Trophoblast cell (in vitro differentiated cells and primary cell): Measurements from ENCODE around the gene LIPC.
A peak's percentile ranks its signal among the peaks of the same experiment; 100 is the strongest.

ENCODE experiments used
- DNase-seq, 2 donors: peaks; one replicate each; pipeline ENCODE4 v3.0.0-alpha.2; 2016
- H2AFZ ChIP-seq: 2 replicates; pipeline ENCODE4 v1.6.1; 2013; ENCODE audit warnings: low read length, moderate library complexity, mild to moderate bottlenecking; ENCODE audit not compliant: insufficient read depth, poor library complexity
- H2AK5ac ChIP-seq: 2 replicates; pipeline ENCODE4 v1.6.1; 2013; ENCODE audit warnings: mild to moderate bottlenecking, low read length
- H2BK120ac ChIP-seq: 2 replicates; pipeline ENCODE4 v1.6.1; 2013; ENCODE audit warnings: low read length, mild to moderate bottlenecking, moderate library complexity; ENCODE audit not compliant: insufficient read depth, poor library complexity
- H2BK12ac ChIP-seq: 2 replicates; pipeline ENCODE4 v1.6.1; 2013; ENCODE audit warnings: mild to moderate bottlenecking, low read length, moderate library complexity
- H2BK5ac ChIP-seq: 2 replicates; pipeline ENCODE4 v1.6.1; 2013; ENCODE audit warnings: low read length, low read depth, moderate library complexity, mild to moderate bottlenecking; ENCODE audit not compliant: poor library complexity
- H3K14ac ChIP-seq: 2 replicates; pipeline ENCODE4 v1.6.1; 2013; ENCODE audit warnings: mild to moderate bottlenecking, low read length
- H3K18ac ChIP-seq: 2 replicates; pipeline ENCODE4 v1.6.1; 2013; ENCODE audit warnings: mild to moderate bottlenecking, low read length
- H3K23ac ChIP-seq: 2 replicates; pipeline ENCODE4 v1.6.1; 2013; ENCODE audit warnings: low read length
- H3K27ac ChIP-seq: 2 replicates; pipeline ENCODE4 v1.5.1; 2013; ENCODE audit warnings: low read depth, mild to moderate bottlenecking, inconsistent platforms, low read length, moderate library complexity
- H3K27me3 ChIP-seq: 2 replicates; pipeline ENCODE4 v1.6.1; 2013; ENCODE audit warnings: inconsistent platforms, mild to moderate bottlenecking, low read length, moderate library complexity; ENCODE audit not compliant: insufficient read depth
- H3K36me3 ChIP-seq, 2 experiments: 1 replicate in 1 of 2; 2 replicates in 1 of 2; pipeline ENCODE4 v1.6.1; 2013; ENCODE audit warnings: low read length in 2 of 2, mild to moderate bottlenecking in 2 of 2, moderate library complexity in 1 of 2; ENCODE audit not compliant: insufficient read depth in 2 of 2, control insufficient read depth in 1 of 2
- H3K4ac ChIP-seq: 2 replicates; pipeline ENCODE4 v1.6.1; 2013; ENCODE audit warnings: low read depth, mild to moderate bottlenecking, low read length, moderate library complexity
- H3K4me1 ChIP-seq, 2 experiments: 1 replicate in 1 of 2; 2 replicates in 1 of 2; pipeline ENCODE4 v1.6.1; 2013; ENCODE audit warnings: low read length in 2 of 2, mild to moderate bottlenecking in 2 of 2, moderate library complexity in 1 of 2; ENCODE audit not compliant: insufficient read depth in 2 of 2, control insufficient read depth in 1 of 2
- H3K4me2 ChIP-seq: 2 replicates; pipeline ENCODE4 v1.6.1; 2013; ENCODE audit warnings: inconsistent platforms, mild to moderate bottlenecking, low read length, moderate library complexity
- H3K4me3 ChIP-seq: 2 replicates; pipeline ENCODE4 v1.5.1; 2013; ENCODE audit warnings: mild to moderate bottlenecking, low read depth, low read length, inconsistent platforms
- H3K79me1 ChIP-seq: one replicate; pipeline ENCODE4 v1.6.1; 2013; ENCODE audit warnings: low read length
- H3K79me2 ChIP-seq: 2 replicates; pipeline ENCODE4 v1.6.1; 2013; ENCODE audit warnings: low read length, mild to moderate bottlenecking; ENCODE audit not compliant: control insufficient read depth, insufficient read depth, poor library complexity
- H3K9ac ChIP-seq: 2 replicates; pipeline ENCODE4 v1.6.1; 2013; ENCODE audit warnings: mild to moderate bottlenecking, low read length
- H3K9me3 ChIP-seq: 2 replicates; pipeline ENCODE4 v1.6.1; 2013; ENCODE audit warnings: low read depth, mild to moderate bottlenecking, control low read depth, inconsistent platforms, low read length; ENCODE audit not compliant: insufficient read depth
- H4K12ac ChIP-seq: 2 replicates; pipeline ENCODE4 v1.6.1; 2013; ENCODE audit warnings: low read depth, mild to moderate bottlenecking, low read length, moderate library complexity
- H4K8ac ChIP-seq: 2 replicates; pipeline ENCODE4 v1.6.1; 2013; ENCODE audit warnings: low read depth, mild to moderate bottlenecking, low read length, moderate library complexity
- H4K91ac ChIP-seq: one replicate; pipeline ENCODE4 v1.6.1; 2013; ENCODE audit warnings: low read depth, mild to moderate bottlenecking, low read length, moderate library complexity
- WGBS: extraction: QIAGEN DNeasy Blood & Tissue Kit; methylation state at CpG from one replicate; pipeline ENCODE4 v1.1.7; 2013; ENCODE audit warnings: missing lambda C conversion rate; ENCODE audit not compliant: insufficient read length, insufficient coverage; ENCODE audit errors: extremely low coverage; 5-methylcytosine and 5-hydroxymethylcytosine counted together

Gene LIPC

DNA sequence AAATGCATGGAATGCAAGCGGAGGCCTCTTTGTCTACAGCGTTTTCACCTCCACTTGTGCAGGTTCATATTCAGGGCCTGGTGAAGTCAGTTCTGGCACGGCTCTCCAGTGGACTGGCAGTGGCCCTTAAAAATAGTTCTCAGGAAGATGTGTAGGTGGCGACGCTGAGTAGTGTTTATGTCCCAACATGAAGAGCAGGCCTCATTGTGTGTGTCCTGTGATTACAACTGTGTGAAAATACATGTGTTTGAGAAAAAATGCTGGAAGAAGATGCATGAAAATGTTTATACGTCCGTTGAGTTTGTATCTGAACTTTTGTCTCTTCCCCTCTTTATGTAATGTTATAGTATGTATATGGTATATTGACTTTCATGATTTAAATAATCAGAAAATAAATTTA, 7.2 kb downstream of the LIPC start:
- Histone ChIP-seq H4K91ac (peak overlapping the region; percentile 66), H3K14ac (no peak overlapping the region), H3K4me1 (peaks cover 23 to 30% of the 10 kb centered on the region in 2 experiments), H3K18ac (no peak overlapping the region), H3K36me3 (no peaks in the 10 kb centered on the region), H3K4me2 (no peak overlapping the region), H3K27me3 (no peaks in the 10 kb centered on the region), H2AFZ (no peak overlapping the region), H4K12ac (no peak overlapping the region), H3K9ac (no peak overlapping the region), H3K9me3 (no peaks in the 10 kb centered on the region), H2AK5ac (no peak overlapping the region), H3K23ac (no peak overlapping the region), H3K27ac (no peak overlapping the region), H4K8ac (peak overlapping the region; percentile 12), H2BK5ac (no peak overlapping the region), H3K4ac (no peak overlapping the region), H3K79me2 (no peaks in the 10 kb centered on the region), H3K79me1 (peaks cover 19% of the 10 kb centered on the region), H2BK12ac (peak overlapping the region; percentile 72), H2BK120ac (peak overlapping the region; percentile 2), H3K4me3 (no peak overlapping the region)
- peak; percentile 54 to 69 for DNase-seq
- no CpG with 5 or more reads among the region's 7 CpGs for WGBS

DNA sequence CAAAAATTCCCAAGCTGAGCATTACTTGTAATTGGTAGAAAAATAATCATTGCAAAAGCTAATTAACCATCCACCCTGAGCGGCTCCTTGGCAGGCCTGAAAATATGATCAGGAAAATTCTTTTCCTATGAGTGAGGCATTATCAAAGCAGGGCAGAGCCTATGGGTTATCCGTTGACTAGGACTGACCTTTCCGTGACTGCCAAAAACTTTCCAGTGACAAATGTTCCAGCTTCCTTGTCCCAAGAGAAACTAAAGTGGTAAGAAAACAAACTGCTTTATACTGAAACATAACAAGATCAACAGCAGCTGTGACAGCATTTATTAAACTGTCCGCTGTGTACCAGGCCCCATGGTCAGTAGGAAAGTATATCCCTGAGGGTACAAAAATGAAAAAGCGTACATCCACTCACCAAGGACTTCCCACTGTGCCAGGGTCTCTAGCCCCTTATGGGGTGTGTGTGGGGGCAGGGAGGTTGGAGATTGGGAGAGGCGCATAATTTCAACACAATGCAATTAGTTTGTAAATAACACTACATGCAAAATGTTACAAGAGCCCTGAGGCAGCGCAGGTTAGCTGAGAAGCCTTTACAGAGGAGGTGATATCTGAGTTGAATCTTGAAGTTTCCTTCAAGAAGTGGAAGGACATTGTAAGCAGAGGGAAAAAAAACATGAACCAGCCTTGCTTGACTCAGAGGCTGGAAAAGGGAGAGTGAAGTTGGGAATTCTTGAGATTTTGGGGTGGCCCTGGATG, 8.5 kb downstream of the LIPC start:
- peak; percentile 39 to 72 for DNase-seq
- peak overlapping the region; percentile 43 for H4K8ac ChIP-seq
- peak overlapping the region; percentile 85 for H3K27ac ChIP-seq
- H3K27me3 ChIP-seq = no peaks in the 10 kb centered on the region
- no peak overlapping the region for H3K4ac ChIP-seq
- no peaks in the 10 kb centered on the region for H3K36me3 ChIP-seq
- no peak overlapping the region for H3K4me3 ChIP-seq
- H3K9me3 ChIP-seq = no peaks in the 10 kb centered on the region
- H2BK12ac ChIP-seq = peak overlapping the region; percentile 38
- peak overlapping the region; percentile 39 for H2AK5ac ChIP-seq
- no peak overlapping the region for H3K23ac ChIP-seq
- no peak overlapping the region for H2AFZ ChIP-seq
- H3K79me1 ChIP-seq = peaks cover 23% of the 10 kb centered on the region
- H4K91ac ChIP-seq = peak overlapping the region; percentile 83
- WGBS = no CpG with 5 or more reads among the region's 7 CpGs
- H4K12ac ChIP-seq = no peak overlapping the region
- peaks cover 28 to 38% of the 10 kb centered on the region in 2 experiments for H3K4me1 ChIP-seq
- peak overlapping the region; percentile 8 for H3K4me2 ChIP-seq
- H3K79me2 ChIP-seq = no peaks in the 10 kb centered on the region
- H2BK5ac ChIP-seq = peak overlapping the region; percentile 80
- H3K14ac ChIP-seq = peak overlapping the region; percentile 53
- H3K18ac ChIP-seq = no peak overlapping the region
- no peak overlapping the region for H3K9ac ChIP-seq
- peak overlapping the region; percentile 81 for H2BK120ac ChIP-seq

DNA sequence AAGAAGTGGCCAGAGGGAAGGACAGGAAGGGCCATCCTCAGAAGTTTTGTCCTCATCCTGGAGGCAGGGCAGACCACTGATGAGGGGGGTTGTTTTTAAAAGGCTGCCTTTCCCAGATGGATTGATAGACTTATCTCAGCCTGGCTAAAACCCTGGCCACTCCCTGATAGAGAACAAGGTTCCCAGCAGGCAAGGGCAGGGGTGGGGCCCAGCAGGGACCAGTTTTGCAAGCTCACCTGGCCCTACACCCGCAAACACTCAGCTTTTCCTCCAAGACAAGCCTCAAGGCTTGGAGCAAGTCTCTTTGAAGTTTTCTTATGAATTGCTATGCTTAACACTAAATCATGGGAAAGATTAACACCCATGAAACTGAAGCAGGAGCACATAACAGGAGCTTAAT, 9.1 kb downstream of the LIPC start:
- H2BK120ac ChIP-seq = peak overlapping the region; percentile 57
- H3K4me2 ChIP-seq = peak overlapping the region; percentile 8
- H3K9me3 ChIP-seq = no peaks in the 10 kb centered on the region
- no peaks in the 10 kb centered on the region for H3K27me3 ChIP-seq
- H3K4me1 ChIP-seq = peaks cover 30 to 38% of the 10 kb centered on the region in 2 experiments
- no peak overlapping the region for H3K23ac ChIP-seq
- peak overlapping the region; percentile 43 for H4K8ac ChIP-seq
- peaks cover 23% of the 10 kb centered on the region for H3K79me1 ChIP-seq
- peak overlapping the region; percentile 53 for H3K14ac ChIP-seq
- peak overlapping the region; percentile 80 for H2BK5ac ChIP-seq
- no peak overlapping the region for H4K12ac ChIP-seq
- H4K91ac ChIP-seq = peak overlapping the region; percentile 64
- H2AK5ac ChIP-seq = no peak overlapping the region
- H3K18ac ChIP-seq = no peak overlapping the region
- no peaks in the 10 kb centered on the region for H3K36me3 ChIP-seq
- H2AFZ ChIP-seq = no peak overlapping the region
- H3K4ac ChIP-seq = no peak overlapping the region
- peak overlapping the region; percentile 38 for H2BK12ac ChIP-seq
- H3K79me2 ChIP-seq = no peaks in the 10 kb centered on the region
- peak overlapping the region; percentile 85 for H3K27ac ChIP-seq
- peak; percentile 76 to 77 for DNase-seq
- H3K9ac ChIP-seq = no peak overlapping the region
- H3K4me3 ChIP-seq = peak overlapping the region; percentile 8
- no CpG with 5 or more reads among the region's 1 CpG for WGBS

DNA sequence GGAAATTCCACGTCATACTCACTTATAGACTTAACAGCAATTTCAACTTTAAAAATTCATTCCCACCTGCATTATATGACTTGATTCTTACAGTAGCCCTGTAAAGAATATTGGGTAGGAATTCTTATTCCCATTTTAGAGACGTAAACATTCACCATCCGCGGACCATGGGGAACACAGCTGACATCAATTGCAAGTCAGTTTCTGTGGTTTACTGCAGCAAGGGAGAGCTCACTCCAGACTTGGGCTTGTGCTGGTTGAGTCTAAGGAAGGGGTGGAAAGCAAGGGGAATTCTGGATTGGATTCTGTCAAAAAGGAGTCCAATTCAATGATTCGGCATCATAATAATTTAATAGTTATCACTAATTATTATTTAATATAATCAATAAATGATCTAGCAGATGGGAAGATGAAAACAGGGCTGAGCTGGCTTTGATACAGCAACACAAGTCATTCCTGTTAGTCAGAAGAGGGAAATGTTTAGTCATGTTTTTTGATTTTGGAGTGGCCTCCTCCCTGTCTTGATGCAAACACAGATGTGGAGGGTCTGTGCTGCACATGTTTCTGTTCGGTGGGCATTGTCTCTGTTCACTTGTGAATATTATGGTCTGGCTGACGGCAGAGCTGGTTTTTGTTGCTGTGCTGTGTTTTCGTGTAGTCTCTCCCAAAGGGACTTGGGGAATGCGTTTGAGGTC, 9.7 kb downstream of the LIPC start:
- no peak overlapping the region for H2AK5ac ChIP-seq
- peak overlapping the region; percentile 37 for H2BK12ac ChIP-seq
- peak overlapping the region; percentile 9 for H3K18ac ChIP-seq
- no peak overlapping the region for H2BK120ac ChIP-seq
- no peaks in the 10 kb centered on the region for H3K27me3 ChIP-seq
- no peaks in the 10 kb centered on the region for H3K79me2 ChIP-seq
- peak overlapping the region; percentile 24 for H3K14ac ChIP-seq
- H3K23ac ChIP-seq = no peak overlapping the region
- H2AFZ ChIP-seq = no peak overlapping the region
- H3K36me3 ChIP-seq = no peaks in the 10 kb centered on the region
- peak overlapping the region; percentile 59 for H2BK5ac ChIP-seq
- peaks cover 30 to 38% of the 10 kb centered on the region in 2 experiments for H3K4me1 ChIP-seq
- no peak overlapping the region for H3K4ac ChIP-seq
- peak overlapping the region; percentile 59 for H3K27ac ChIP-seq
- no peaks in the 10 kb centered on the region for H3K9me3 ChIP-seq
- no CpG with 5 or more reads among the region's 9 CpGs for WGBS
- H4K8ac ChIP-seq = no peak overlapping the region
- peak overlapping the region; percentile 21 for H4K91ac ChIP-seq
- no peak overlapping the region for H3K9ac ChIP-seq
- peak in 1 of 2 donors; percentile 69 for DNase-seq
- H3K4me3 ChIP-seq = no peak overlapping the region
- H3K79me1 ChIP-seq = peaks cover 23% of the 10 kb centered on the region
- H4K12ac ChIP-seq = no peak overlapping the region
- no peak overlapping the region for H3K4me2 ChIP-seq
